Ishikawa (cell line): ENCODE results near the gene TPCN1.

Experiments
- EGR1 ChIP-seq: IDR thresholded peaks from 2 replicates; pipeline ENCODE4 v1.6.1; 2012
- EP300 ChIP-seq: IDR thresholded peaks from 2 replicates; pipeline ENCODE4 v1.6.1; 2012; ENCODE audit warnings: borderline replicate concordance
- NFIC ChIP-seq: IDR thresholded peaks from 2 replicates; pipeline ENCODE4 v1.6.1; 2012
- TAF1 ChIP-seq: IDR thresholded peaks from 2 replicates; pipeline ENCODE4 v1.6.1; 2012; ENCODE audit warnings: low read depth, mild to moderate bottlenecking
- USF1 ChIP-seq: IDR thresholded peaks from 2 replicates; pipeline ENCODE4 v1.6.1; 2012
- TF ChIP-seq, protein P1 (sequence below): IDR thresholded peaks from 2 replicates; pipeline ENCODE4 v1.6.1; 2012
- TF ChIP-seq, protein P2 (sequence below): IDR thresholded peaks from 2 replicates; pipeline ENCODE4 v1.6.1; 2012; ENCODE audit warnings: low read depth, mild to moderate bottlenecking

- TF ChIP-seq EP300 (no peak), USF1 (no peak), TAF1 (no peak), EGR1 (no peak), NFIC (no peak)
- TF ChIP-seq, protein P1, sequence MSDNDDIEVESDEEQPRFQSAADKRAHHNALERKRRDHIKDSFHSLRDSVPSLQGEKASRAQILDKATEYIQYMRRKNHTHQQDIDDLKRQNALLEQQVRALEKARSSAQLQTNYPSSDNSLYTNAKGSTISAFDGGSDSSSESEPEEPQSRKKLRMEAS: no peak
- TF ChIP-seq, protein P2, sequence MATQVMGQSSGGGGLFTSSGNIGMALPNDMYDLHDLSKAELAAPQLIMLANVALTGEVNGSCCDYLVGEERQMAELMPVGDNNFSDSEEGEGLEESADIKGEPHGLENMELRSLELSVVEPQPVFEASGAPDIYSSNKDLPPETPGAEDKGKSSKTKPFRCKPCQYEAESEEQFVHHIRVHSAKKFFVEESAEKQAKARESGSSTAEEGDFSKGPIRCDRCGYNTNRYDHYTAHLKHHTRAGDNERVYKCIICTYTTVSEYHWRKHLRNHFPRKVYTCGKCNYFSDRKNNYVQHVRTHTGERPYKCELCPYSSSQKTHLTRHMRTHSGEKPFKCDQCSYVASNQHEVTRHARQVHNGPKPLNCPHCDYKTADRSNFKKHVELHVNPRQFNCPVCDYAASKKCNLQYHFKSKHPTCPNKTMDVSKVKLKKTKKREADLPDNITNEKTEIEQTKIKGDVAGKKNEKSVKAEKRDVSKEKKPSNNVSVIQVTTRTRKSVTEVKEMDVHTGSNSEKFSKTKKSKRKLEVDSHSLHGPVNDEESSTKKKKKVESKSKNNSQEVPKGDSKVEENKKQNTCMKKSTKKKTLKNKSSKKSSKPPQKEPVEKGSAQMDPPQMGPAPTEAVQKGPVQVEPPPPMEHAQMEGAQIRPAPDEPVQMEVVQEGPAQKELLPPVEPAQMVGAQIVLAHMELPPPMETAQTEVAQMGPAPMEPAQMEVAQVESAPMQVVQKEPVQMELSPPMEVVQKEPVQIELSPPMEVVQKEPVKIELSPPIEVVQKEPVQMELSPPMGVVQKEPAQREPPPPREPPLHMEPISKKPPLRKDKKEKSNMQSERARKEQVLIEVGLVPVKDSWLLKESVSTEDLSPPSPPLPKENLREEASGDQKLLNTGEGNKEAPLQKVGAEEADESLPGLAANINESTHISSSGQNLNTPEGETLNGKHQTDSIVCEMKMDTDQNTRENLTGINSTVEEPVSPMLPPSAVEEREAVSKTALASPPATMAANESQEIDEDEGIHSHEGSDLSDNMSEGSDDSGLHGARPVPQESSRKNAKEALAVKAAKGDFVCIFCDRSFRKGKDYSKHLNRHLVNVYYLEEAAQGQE: no peak
Measured at GRCh38 chr12:113181975-113182374, 39.3 kb upstream of the TPCN1 start.
